ENCODE measurements around the gene OPN1LW. TPM values are rescaled to one million over a fixed set of nuclear protein-coding genes. Genes with fewer than 3 reads are reported as not detected.
A peak's percentile ranks its signal among the peaks of the same experiment; 100 is the strongest.

The OPN1LW gene
- total RNA-seq, 1 experiment from 2014 or later = not detected

- BruUV-seq (replicated peaks) = no TSS peak
Measured at GRCh38 chrX:154136627-154137161, 7.3 kb upstream of the OPN1LW start.

GRCh38 chrX:154138857-154139256 lies 5.2 kb upstream of the OPN1LW start:
- POLR2A ChIA-PET (ENCODE audit: low non-redundant PET) = no interaction called here
- H3K27me3 ChIP-seq (replicated peaks; ENCODE audit: insufficient read depth, low read depth, low read length, poor library complexity) = no peaks in the 10 kb centered on the region
- TF ChIP-seq CTCF (conservative IDR thresholded peaks at IDR 0.05; ENCODE audit: low read depth, low read length) (no peak), EZH2 (IDR thresholded peaks at IDR 0.05; ENCODE audit: borderline replicate concordance, low read depth, low read length, poor library complexity, severe bottlenecking) (no peak)

More at GRCh38 chrX:154136627-154137161, 7.3 kb upstream of the OPN1LW start:
- Histone ChIP-seq H3K4me3 (ENCODE audit: low read depth, low read length, poor library complexity, severe bottlenecking) (no peak overlapping the region), H3K27me3 (replicated peaks; ENCODE audit: insufficient read depth, low read depth, low read length, poor library complexity) (no peaks in the 10 kb centered on the region), H3K36me3 (ENCODE audit: insufficient read depth, low read length, poor library complexity, severe bottlenecking) (no peaks in the 10 kb centered on the region), H3K27ac (ENCODE audit: low read depth, low read length, poor library complexity, severe bottlenecking) (no peak overlapping the region), H3K4me1 (ENCODE audit: insufficient read depth, low read length, poor library complexity, severe bottlenecking) (no peaks in the 10 kb centered on the region), H3K9me3 (ENCODE audit: low read depth, low read length, poor library complexity, severe bottlenecking) (no peaks in the 10 kb centered on the region)
- peak; percentile 79 for TF ChIP-seq CTCF (conservative IDR thresholded peaks at IDR 0.05; ENCODE audit: low read depth, low read length)
- no peak for TF ChIP-seq EZH2 (IDR thresholded peaks at IDR 0.05; ENCODE audit: borderline replicate concordance, low read depth, low read length, poor library complexity, severe bottlenecking)
- DNase-seq (ENCODE audit: low spot score) = peak; percentile 66
- POLR2A ChIA-PET (ENCODE audit: low non-redundant PET) = no interaction called here
- CTCF ChIA-PET = no interaction called here
- intact Hi-C loops (cut with micrococcal nuclease; ENCODE audit: unreplicated experiment) = no loop called here

GRCh38 chrX:154140206-154140605 lies 3.8 kb upstream of the OPN1LW start:
- DNase-seq (ENCODE audit: low spot score) = no peak
- no peaks in the 10 kb centered on the region for H3K36me3 ChIP-seq (ENCODE audit: insufficient read depth, low read length, poor library complexity, severe bottlenecking)
- ChIA-PET CTCF (no interaction called here), POLR2A (ENCODE audit: low non-redundant PET) (no interaction called here)
- no peak overlapping the region for H3K27ac ChIP-seq (ENCODE audit: low read depth, low read length, poor library complexity, severe bottlenecking)
- no peak for TF ChIP-seq EZH2 (IDR thresholded peaks at IDR 0.05; ENCODE audit: borderline replicate concordance, low read depth, low read length, poor library complexity, severe bottlenecking)
- TF ChIP-seq CTCF (conservative IDR thresholded peaks at IDR 0.05; ENCODE audit: low read depth, low read length) = no peak
- H3K9me3 ChIP-seq (ENCODE audit: low read depth, low read length, poor library complexity, severe bottlenecking) = no peaks in the 10 kb centered on the region
- no peak overlapping the region for H3K4me3 ChIP-seq (ENCODE audit: low read depth, low read length, poor library complexity, severe bottlenecking)
- H3K27me3 ChIP-seq (replicated peaks; ENCODE audit: insufficient read depth, low read depth, low read length, poor library complexity) = no peaks in the 10 kb centered on the region
- intact Hi-C loops (cut with micrococcal nuclease; ENCODE audit: unreplicated experiment) = no loop called here
- no TSS peak for BruUV-seq (replicated peaks)
- H3K4me1 ChIP-seq (ENCODE audit: insufficient read depth, low read length, poor library complexity, severe bottlenecking) = no peaks in the 10 kb centered on the region

More at GRCh38 chrX:154138857-154139256, 5.2 kb upstream of the OPN1LW start:
- no peak overlapping the region for H3K27ac ChIP-seq (ENCODE audit: low read depth, low read length, poor library complexity, severe bottlenecking)
- H3K4me1 ChIP-seq (ENCODE audit: insufficient read depth, low read length, poor library complexity, severe bottlenecking) = no peaks in the 10 kb centered on the region
- CTCF ChIA-PET = no interaction called here
- no peak for DNase-seq (ENCODE audit: low spot score)
- BruUV-seq (replicated peaks) = no TSS peak
- H3K4me3 ChIP-seq (ENCODE audit: low read depth, low read length, poor library complexity, severe bottlenecking) = no peak overlapping the region
- intact Hi-C loops (cut with micrococcal nuclease; ENCODE audit: unreplicated experiment) = no loop called here
- no peaks in the 10 kb centered on the region for H3K36me3 ChIP-seq (ENCODE audit: insufficient read depth, low read length, poor library complexity, severe bottlenecking)
- H3K9me3 ChIP-seq (ENCODE audit: low read depth, low read length, poor library complexity, severe bottlenecking) = no peaks in the 10 kb centered on the region
